SK-N-SH treated with all-trans-retinoic acid at 6 μM for 48 hours (cell line): ENCODE results near the gene MLYCD.

ENCODE experiments used
- ATAC-seq: fragments of 200-7000 bp; cut with Tn5 transposase; 3 replicates; pipeline ENCODE4 v1.9.1; 2020; ENCODE audit warnings: mild to moderate bottlenecking, moderate library complexity
- ARNTL ChIP-seq: fragments of 450-650 bp; formaldehyde crosslinking; IDR thresholded peaks from 2 replicates; pipeline ENCODE4 v1.5.0; 2020; ENCODE audit warnings: low read depth, mild to moderate bottlenecking, moderate library complexity, borderline replicate concordance
- CSRNP3 ChIP-seq: fragments of 250-450 bp; sonication (Bioruptor Pico); IDR thresholded peaks from 2 replicates; pipeline ENCODE4 v1.5.1; 2021; ENCODE audit warnings: mild to moderate bottlenecking, moderate library complexity
- ESRRG ChIP-seq: fragments of 250-450 bp; sonication (Bioruptor Pico); IDR thresholded peaks from 2 replicates; pipeline ENCODE4 v1.6.1; 2021; ENCODE audit warnings: mild to moderate bottlenecking
- GLIS3 ChIP-seq: fragments of 250-450 bp; sonication (Bioruptor Pico); IDR thresholded peaks from 2 replicates; pipeline ENCODE4 v1.5.0; 2020; ENCODE audit warnings: mild to moderate bottlenecking, moderate library complexity
- ISL1 ChIP-seq: fragments of 250-450 bp; sonication (Bioruptor Pico); IDR thresholded peaks from 2 replicates; pipeline ENCODE4 v2.1.2; 2022; ENCODE audit warnings: mild to moderate bottlenecking, moderate library complexity
- PPARA ChIP-seq: fragments of 250-450 bp; sonication (Bioruptor Pico); IDR thresholded peaks from 2 replicates; pipeline ENCODE4 v1.5.0; 2020; ENCODE audit warnings: mild to moderate bottlenecking, borderline replicate concordance
- SNAI2 ChIP-seq: fragments of 250-450 bp; sonication (Bioruptor Pico); IDR thresholded peaks from 2 replicates; pipeline ENCODE4 v1.5.0; 2020; ENCODE audit warnings: mild to moderate bottlenecking, moderate library complexity
- TCF4 ChIP-seq: fragments of 250-450 bp; sonication (Bioruptor Pico); IDR thresholded peaks from 2 replicates; pipeline ENCODE4 v1.8.0; 2021; ENCODE audit warnings: mild to moderate bottlenecking, moderate library complexity, borderline replicate concordance
- TOX ChIP-seq: fragments of 250-450 bp; sonication (Bioruptor Pico); IDR thresholded peaks from 2 replicates; pipeline ENCODE4 v1.8.0; 2021; ENCODE audit warnings: mild to moderate bottlenecking, moderate library complexity, borderline replicate concordance
- TSHZ2 ChIP-seq: fragments of 250-450 bp; sonication (Bioruptor Pico); IDR thresholded peaks from 2 replicates; pipeline ENCODE4 v1.5.0; 2020; ENCODE audit warnings: mild to moderate bottlenecking, moderate library complexity
- ZNF565 ChIP-seq: fragments of 450-650 bp; formaldehyde crosslinking; conservative IDR thresholded peaks from 2 replicates; pipeline ENCODE4 v1.5.0; 2020; ENCODE audit warnings: low read depth, mild to moderate bottlenecking, moderate library complexity
- ZNF8 ChIP-seq: fragments of 450-650 bp; formaldehyde crosslinking; IDR thresholded peaks from 2 replicates; pipeline ENCODE4 v1.5.0; 2020; ENCODE audit warnings: mild to moderate bottlenecking, moderate library complexity
- TF ChIP-seq, protein P1 (sequence below): fragments of 250-450 bp; sonication (Bioruptor Pico); IDR thresholded peaks from 2 replicates; pipeline ENCODE4 v1.5.1; 2020; ENCODE audit warnings: low read depth, mild to moderate bottlenecking, moderate library complexity
- TF ChIP-seq, protein P2 (sequence below): fragments of 250-450 bp; sonication (Bioruptor Pico); IDR thresholded peaks from 2 replicates; pipeline ENCODE4 v1.8.0; 2020; ENCODE audit warnings: mild to moderate bottlenecking, moderate library complexity, borderline replicate concordance

MLYCD gene

DNA sequence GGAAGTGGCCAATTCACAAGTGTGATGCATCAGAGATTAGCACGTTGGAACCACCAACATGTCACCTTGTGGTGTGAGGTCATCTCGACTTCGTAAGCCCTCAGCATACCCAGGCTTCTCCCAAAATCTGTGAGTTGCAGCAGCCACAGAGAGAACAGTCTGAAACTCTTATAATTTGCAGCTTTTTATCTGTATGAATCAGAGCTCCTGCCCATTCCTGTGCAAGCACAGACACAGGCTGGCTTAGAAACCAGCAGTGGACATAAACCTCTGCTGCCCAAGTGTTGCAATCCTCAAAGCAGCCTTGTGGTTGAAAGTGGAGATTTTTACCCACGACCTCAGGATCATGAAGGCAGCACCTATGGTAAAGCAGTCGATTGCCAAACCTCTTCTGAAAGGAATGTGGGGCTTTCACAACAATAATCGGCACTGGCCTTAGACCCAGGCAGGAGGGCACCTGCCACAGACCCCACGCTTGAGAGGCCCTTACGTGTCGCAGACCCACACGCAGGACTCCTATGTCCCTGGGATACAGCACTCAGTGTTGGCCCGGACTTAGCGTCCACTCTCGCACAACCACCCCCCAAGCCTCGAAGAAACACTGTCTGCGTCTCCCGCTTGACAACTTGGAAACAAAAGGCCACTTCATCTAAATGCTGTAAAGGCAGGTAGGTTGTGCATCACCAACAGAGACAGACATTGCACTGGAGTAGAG lies 29.6 kb downstream of the MLYCD start:
- ATAC-seq = no peak
- TF ChIP-seq CSRNP3 (CRISPR knock-in tag) (no peak), TSHZ2 (no peak), SNAI2 (CRISPR knock-in tag) (no peak), GLIS3 (no peak)

- TF ChIP-seq ISL1 (CRISPR knock-in tag) (no peak), PPARA (CRISPR knock-in tag) (no peak), ARNTL (CRISPR knock-in tag) (no peak), ZNF565 (no peak)
- TF ChIP-seq, protein P1, sequence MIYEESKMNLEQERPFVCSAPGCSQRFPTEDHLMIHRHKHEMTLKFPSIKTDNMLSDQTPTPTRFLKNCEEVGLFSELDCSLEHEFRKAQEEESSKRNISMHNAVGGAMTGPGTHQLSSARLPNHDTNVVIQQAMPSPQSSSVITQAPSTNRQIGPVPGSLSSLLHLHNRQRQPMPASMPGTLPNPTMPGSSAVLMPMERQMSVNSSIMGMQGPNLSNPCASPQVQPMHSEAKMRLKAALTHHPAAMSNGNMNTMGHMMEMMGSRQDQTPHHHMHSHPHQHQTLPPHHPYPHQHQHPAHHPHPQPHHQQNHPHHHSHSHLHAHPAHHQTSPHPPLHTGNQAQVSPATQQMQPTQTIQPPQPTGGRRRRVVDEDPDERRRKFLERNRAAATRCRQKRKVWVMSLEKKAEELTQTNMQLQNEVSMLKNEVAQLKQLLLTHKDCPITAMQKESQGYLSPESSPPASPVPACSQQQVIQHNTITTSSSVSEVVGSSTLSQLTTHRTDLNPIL = no peak
- no peak for ATAC-seq
Measured at GRCh38 chr16:83929811-83930555, 31.1 kb downstream of the MLYCD start.

DNA sequence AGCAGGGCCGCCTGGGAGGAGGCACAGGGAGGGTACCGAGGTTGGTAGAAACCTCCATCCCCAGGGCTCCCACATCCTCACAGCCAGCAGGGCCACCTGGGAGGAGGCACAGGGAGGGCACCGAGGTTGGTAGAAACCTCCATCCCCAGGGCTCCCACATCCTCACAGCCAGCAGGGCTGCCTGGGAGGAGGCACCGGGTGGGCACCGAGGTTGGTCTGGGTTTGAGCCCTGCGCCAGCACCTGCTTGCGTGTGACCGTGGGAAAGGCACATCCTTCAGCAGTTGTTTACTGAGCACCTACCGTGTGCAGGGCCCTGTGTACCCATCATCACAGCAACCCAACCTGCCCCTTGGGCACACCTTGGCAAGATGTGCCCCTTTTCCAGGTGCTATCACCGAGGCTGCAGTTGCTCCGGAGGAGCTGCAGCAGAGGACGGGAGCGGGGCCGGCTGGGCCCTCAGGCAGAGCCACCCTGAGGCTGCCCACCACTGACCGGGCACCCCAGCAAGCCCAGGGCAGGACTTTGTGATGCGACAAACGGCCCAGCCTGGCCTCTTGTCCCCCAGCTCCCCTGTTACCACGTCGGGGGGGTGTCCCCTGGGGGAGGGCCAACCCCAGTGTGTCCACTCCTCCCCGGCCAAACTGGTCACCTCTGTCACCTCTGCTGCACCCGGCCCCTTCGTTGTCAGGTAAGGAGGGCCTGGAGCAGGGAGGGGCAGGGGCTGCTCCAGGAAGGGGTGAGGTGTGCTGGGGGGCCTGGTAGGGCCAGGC lies 32.0 kb downstream of the MLYCD start:
- no peak for ATAC-seq
- TF ChIP-seq, protein P2, sequence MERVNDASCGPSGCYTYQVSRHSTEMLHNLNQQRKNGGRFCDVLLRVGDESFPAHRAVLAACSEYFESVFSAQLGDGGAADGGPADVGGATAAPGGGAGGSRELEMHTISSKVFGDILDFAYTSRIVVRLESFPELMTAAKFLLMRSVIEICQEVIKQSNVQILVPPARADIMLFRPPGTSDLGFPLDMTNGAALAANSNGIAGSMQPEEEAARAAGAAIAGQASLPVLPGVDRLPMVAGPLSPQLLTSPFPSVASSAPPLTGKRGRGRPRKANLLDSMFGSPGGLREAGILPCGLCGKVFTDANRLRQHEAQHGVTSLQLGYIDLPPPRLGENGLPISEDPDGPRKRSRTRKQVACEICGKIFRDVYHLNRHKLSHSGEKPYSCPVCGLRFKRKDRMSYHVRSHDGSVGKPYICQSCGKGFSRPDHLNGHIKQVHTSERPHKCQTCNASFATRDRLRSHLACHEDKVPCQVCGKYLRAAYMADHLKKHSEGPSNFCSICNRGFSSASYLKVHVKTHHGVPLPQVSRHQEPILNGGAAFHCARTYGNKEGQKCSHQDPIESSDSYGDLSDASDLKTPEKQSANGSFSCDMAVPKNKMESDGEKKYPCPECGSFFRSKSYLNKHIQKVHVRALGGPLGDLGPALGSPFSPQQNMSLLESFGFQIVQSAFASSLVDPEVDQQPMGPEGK = no peak
- TF ChIP-seq ZNF565 (no peak), TOX (CRISPR knock-in tag) (no peak), ESRRG (CRISPR knock-in tag) (no peak), ZNF8 (no peak), TCF4 (no peak)
- TF ChIP-seq, all 23 proteins: peak for 0

DNA sequence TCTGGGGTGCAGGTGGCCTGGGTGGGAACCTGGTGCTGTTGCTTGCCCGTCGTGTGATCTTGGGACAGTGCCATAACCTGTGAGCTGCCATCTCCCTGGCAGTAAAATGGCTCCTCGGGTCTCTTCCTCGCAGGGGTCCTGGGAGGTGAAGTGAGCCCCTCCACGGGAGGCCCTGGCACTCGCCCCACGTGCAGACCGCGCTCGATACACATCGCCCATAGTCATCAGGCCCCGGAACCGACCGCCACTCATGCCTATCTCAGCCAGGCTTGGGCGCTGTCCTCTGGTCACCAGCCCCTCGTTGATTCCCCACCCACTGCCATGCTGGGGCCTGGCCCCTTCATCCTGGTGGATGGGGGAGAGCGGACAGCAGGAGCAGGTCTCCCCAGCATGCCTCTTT lies 32.6 kb downstream of the MLYCD start:
- no peak for ATAC-seq
- no peak for TF ChIP-seq ARNTL (CRISPR knock-in tag)

- ATAC-seq = no peak
- TF ChIP-seq ZNF565 = no peak
- TF ChIP-seq, all 23 proteins: peak for 0
Measured at GRCh38 chr16:83932304-83932703, 33.4 kb downstream of the MLYCD start.
